Stimulated activated naive CD8-positive, alpha-beta T cell treated with anti-CD3 and anti-CD28 coated beads, Interleukin-15, Interleukin-2, amounts not matched to agents 100 U/mL and 50 U/mL, for 24 hours (primary cell): ENCODE measurements around the gene SYP.

Experiments used
- ATAC-seq: fragments of 150-1000 bp; cut with Tn5 transposase; one replicate; pipeline ENCODE4 v1.10.0; 2021
- DNase-seq: peaks from one replicate; pipeline ENCODE4 v3.0.0; 2021

SYP gene

DNA sequence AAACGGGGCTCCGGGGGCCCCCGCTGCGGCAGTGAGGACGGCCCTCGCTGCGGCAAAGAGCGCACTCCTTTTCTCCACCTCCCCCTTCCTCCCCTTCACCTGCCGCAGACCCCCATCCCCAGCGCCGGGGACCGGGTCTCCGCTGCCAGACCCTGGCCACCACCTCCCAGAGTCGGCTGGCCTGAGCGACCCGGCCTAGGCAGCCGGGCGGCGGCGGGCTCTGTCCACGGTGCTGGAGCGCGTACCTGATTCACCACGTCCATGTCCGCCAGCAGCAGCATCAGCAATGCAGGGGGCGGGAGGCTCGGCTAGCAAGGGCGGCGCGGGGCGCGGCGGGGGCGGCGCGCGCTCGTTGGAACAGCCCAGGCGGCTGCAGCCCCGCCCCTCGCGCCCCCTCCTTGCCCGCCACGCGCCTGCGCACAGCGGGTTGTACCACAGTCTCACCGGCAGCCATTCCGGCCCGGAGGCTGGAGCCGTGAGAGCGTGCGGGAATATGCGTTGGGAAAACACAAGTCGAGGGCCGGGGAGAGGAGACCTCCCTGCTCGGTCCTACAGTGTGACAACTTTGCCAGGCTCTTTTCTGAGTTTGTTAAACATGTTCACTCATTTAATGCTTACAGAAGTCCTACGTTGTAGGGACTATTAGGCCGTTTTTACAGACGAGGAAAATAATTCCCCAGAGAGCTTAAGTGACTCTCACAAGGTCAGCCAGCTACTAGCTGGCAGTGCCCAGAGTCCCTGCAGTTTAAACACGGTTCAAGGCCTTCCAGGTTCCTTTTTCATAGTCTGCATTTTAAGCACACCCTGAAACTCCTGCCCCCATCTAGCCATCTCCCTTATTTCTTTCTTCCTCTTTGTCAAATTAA lies at the start of gene SYP:
Gene SYP (minus strand): TSS at position 288 of the 866 bp plus-strand sequence. CDS start 7 bp downstream, at position 281.
- ATAC-seq (peak; percentile 96), DNase-seq (peak; percentile 88)

DNA sequence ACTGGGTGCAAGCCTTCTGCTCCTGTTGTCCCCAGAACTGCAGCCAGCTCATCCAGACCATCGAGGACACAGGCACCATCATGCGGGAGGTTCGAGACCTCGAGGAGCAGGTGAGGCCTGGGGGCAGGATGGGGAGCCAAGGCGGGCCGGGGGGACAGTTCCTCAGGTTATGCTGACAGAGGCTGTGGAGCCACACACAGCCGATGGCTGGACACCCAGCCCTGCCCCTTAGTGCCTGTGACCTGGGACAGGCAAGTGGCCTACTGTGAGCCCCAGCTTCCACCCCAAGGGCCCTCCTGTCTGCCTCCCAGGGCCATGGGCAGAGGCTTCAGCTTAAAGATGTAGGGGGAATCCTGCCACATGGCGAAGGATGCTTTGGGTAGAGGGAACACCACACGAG lies 49.6 kb upstream of the SYP start:
- ATAC-seq (no peak), DNase-seq (no peak)

DNA sequence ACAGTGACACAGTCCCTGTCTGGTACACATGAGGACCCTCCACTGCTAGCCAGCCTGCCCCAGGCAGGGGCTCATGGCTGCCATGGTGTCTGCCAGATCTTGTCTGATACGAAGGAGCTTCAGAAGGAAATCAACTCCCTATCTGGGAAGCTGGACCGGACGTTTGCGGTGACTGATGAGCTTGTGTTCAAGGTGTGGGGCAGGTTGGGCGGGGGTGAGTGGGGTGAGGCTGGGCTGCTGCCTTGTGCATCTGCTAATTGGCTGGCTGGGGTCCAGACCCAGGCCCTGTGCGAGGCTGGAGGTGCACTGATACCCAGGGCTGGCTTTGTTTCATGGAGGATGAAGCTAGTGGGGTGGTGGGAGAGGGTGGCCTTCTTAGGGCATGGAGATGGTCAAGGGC lies 49.1 kb upstream of the SYP start:
- DNase-seq, result no peak
- ATAC-seq, result no peak

DNA sequence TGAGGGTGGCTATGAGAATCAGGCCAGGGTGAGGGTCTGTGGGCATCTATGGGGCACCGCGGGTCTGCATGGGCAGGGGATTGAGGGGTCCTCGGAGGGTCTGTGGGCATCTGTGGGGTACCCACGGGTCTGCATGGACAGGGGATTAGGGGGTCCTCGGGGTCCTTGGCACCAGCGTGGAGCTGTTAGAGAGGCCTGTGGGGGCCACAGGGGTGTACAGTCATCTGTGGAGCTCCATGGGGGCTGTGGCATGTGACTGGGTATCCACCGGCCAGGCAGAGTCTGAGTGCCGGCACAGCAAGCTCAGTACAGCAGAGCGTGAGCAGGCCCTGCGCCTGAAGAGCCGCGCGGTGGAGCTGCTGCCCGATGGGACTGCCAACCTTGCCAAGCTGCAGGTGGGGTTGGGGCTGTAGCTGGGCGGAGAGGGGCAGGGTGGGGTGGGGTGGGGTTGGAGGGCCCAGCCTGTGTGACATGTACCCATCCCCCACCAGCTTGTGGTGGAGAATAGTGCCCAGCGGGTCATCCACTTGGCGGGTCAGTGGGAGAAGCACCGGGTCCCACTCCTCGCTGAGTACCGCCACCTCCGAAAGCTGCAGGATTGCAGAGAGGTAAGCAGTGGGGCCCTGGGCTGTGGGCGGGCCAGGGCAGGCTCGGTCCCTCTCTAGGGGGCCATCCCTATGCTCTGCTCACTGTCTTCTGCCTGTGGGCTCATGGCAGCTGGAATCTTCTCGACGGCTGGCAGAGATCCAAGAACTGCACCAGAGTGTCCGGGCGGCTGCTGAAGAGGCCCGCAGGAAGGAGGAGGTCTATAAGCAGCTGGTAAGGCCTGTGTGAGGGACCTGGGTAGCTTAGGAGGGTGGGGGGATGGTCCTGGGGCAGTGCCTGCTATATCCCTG lies 48.2 kb upstream of the SYP start:
- ATAC-seq (no peak), DNase-seq (no peak)

DNA sequence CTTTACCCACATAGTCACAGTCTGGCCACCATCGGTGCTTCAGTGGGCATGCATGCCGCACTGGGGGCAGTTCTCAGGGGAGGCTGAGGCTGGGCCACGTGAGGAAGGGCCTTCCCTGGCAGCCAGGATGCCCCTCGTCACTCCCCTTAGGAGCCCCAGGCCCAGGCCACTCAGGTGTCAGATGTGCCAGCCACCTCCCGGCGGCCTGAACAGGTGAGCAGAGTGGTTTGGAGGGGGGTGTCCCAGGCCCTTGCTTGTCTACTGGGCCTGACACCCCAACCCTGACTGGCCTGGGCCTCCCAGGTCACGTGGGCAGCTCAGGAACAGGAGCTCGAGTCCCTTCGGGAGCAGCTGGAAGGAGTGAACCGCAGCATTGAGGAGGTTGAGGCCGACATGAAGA lies 47.4 kb upstream of the SYP start:
- DNase-seq (no peak), ATAC-seq (no peak)

DNA sequence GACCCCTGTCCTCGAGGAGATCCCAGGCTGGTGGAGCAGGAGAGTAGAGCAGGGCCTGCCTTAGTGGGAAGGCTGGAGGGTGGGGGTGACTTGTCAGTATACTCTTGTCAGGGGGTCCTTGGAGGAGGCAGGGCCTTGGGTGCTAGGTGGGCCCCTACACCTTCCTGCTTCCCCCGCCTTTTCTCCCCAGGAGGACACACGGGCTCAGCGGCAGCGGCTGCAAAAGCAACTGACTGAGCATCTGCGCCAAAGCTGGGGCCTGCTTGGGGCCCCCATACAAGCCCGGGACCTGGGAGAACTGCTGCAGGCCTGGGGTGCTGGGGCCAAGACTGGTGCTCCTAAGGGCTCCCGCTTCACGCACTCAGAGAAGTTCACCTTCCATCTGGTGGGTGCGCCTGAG lies 46.5 kb upstream of the SYP start:
- ATAC-seq, result no peak
- no peak for DNase-seq

DNA sequence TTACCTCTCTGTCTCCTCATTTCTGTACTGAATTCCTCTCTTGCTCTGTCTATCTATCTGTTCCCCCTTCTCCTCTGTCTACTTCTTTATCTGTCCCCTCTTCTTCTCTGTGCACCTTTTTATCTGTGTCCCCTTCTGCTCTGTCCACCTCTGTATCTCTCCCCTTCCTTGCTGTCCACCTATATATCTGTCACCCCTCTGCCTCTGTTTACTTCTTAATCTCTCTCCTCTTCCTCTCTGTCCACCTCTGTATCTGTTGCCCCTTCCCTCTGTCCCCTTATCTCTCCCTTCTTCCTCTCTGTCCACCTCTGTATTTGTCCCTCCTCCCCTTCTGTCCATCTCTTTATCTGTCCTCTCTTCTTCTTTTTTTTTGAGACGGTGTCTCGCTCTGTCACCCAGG lies 44.2 kb upstream of the SYP start:
- ATAC-seq (no peak), DNase-seq (no peak)

DNA sequence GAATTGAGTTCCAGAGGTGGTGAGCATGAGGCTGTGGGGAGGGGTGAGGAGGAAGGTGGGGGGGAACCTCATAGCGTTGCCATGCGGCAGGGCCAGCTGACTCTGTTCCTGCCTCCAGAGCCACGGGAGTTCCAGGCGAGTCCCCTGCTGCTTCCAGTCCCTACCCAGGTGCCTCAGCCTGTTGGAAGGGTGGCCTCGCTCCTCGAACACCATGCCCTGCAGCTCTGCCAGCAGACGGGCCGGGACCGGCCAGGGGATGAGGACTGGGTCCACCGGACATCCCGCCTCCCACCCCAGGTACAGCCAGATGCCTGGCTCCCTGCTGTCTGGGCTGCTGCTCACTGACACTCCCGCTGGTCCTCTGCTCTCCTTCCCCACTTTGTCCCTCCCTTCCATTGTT lies 43.2 kb upstream of the SYP start:
- ATAC-seq (no peak), DNase-seq (no peak)

DNA sequence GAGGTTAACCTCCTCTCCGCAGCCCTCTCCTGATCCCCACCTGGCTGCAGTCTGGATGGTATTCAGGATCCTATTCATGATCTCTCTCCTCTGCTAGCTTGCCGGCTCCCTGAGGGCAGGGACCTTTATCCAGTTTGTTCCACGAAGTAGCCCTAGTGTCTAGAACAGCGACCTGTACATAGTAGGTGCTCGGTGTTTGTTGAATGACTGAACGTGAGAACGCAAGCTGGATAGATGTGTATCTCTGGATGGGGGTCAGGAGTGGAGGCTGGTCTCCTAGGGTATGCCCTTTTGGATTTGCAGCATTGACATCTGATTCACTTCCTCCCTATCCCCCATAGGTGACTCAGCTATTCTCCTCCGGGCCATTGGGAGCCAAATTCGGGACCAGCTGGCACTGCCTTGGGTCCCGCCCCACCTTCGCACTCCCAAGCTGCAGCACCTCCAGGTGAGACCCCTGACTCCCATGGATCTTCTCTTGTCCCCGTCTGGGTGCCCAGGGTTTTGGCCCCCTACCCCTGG lies 42.6 kb upstream of the SYP start:
- no peak for ATAC-seq

DNA sequence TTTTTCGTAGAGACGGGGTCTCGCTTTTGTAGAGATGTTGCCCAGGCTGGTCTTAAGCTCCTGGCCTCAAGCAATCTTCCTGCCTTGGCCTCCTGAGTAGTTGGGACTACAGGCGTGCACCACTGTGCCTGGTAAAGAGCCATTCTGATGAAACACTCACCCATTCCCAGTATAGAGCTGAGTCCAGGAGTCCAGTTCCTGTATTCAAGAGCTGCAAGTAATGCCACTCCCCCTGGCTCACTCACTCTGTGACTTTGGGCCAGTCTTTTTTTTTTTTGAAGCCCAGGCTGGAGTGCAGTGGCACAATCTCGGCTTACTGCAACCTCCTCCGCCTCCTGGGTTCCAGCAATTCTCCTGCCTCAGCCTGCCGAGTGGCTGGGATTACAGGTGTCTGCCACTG lies 38.7 kb upstream of the SYP start:
- no peak for DNase-seq
- ATAC-seq, result no peak

More for the DNA sequence above, 42.6 kb upstream of the SYP start:
- no peak for DNase-seq

DNA sequence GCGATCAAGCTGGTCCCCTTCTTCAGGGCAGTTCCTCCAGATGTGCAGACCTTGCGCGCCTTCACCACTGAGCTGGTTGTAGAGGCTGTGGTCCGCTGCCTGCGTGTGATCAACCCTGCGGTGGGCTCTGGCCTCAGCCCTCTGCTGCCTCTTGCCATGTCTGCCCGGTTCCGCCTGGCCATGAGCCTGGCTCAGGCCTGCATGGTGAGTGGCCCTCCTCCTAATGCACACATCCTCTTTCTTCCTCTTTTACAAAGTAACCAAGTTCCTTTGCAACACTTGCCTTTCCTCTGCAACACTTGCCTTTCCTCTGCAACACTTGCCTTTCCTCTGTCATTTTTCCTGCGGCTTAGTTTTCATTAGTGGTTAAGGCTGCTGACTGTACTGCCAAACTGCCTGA lies 37.1 kb upstream of the SYP start:
- ATAC-seq, result no peak

DNA sequence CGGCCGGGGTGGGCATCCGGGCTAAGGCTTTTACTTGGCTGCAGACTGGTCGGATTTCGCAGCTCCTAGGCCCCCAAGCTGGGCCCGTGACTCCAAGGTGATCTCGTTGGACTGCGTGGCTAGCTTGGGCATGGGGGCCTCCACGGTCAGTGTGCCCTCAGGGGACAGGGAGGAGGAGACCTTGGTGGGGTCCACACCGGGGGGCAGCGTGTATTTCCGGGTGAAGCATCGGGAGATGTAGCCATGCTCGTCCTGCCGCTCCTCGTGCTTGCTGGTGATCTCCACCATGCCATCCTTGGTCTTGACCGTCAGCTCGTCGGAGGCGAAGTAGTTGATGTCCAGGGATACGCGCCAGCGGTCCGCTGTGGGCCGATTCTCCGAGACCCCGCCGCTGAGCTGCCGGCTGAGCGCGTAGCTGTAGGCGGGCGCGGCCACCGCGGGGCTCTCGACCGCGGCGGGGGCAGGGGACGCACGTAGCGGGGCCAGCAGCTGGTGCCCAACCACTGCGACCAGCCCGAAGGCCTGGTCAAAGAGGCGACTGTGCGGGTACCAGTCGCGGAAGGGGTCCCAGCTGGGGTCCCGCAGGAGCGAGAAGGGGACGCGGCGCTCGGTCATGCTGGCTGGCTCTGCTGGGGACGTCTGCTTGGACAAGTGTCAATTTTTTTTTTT lies 34.0 kb upstream of the SYP start:
- ATAC-seq (no peak), DNase-seq (no peak)

More for the DNA sequence above, 37.1 kb upstream of the SYP start:
- DNase-seq, result no peak

DNA sequence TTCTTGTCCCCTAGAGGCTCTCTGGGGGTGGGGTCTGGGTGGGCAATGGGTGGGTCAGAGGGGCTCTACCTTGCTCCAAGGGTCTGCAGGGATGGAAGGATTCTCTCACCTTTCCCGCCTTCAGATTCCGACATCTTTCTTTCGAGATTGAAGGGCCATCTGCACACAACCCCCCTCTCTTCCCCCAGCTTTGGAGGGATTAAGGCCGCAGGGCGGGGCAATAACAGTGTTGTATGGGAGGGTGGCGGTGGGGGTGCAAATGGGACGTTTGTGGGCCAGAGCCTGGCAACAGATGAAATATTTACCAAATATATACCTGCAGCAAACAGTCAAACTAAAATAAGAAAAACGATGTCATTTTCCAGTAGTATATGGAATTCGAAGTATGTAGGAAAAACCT lies 33.2 kb upstream of the SYP start, which contains the start of gene CACNA1F:
Gene CACNA1F (minus strand): TSS at position 165 of the 400 bp plus-strand sequence. CDS start 31 bp downstream, at position 134.
- no peak for ATAC-seq
- no peak for DNase-seq

DNA sequence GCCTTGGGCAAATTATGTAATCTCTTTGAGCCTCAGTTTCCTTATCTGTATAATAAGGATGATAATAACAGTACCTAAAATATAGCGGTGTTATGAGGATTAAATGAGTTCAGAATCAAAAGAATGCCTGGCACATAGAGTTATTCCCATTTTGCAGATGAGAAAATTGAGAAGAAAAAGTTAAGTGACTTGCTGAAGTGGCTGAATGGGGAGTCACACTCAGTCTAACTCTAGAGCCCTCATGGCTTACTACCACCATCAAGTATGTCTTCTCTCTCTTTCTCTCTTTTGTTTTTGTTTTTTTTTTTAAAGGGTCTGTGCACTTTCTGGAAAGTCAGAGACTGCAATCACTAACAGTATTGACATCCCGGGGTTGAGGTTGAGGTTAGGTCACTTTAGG lies 32.5 kb upstream of the SYP start:
- no peak for ATAC-seq
- no peak for DNase-seq

DNA sequence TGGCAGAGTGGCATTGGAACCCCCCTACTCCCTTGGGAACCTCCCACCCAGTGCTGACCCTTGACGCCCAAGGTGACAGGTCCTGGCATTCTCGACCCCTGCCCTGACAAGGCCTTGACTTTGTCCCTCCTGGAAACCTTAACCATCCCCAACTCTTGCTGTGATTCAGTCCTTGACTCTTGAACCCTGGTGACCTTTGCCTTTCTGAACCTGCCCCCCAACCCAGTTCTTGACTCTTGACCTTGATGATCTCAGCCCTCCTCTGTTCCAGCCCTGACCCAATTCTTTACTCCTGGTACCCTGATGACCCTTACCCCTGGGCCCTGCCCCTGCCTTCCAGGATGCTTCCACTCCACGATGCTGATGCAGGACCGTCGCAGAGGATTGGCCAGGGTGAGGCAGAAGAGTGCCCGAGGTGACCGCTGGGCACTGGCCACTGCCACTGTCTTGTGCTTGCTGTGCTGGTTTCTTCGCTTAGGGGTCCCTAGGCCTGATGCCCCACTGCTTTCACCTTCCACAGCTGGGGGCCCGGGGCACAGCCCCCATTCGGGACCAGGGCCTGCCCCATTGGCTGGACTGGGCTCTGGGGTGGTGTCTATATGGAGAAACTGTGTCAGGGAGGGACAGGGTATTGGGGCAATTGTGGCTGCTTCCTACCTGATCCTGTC lies 31.5 kb upstream of the SYP start:
- ATAC-seq (no peak), DNase-seq (no peak)

DNA sequence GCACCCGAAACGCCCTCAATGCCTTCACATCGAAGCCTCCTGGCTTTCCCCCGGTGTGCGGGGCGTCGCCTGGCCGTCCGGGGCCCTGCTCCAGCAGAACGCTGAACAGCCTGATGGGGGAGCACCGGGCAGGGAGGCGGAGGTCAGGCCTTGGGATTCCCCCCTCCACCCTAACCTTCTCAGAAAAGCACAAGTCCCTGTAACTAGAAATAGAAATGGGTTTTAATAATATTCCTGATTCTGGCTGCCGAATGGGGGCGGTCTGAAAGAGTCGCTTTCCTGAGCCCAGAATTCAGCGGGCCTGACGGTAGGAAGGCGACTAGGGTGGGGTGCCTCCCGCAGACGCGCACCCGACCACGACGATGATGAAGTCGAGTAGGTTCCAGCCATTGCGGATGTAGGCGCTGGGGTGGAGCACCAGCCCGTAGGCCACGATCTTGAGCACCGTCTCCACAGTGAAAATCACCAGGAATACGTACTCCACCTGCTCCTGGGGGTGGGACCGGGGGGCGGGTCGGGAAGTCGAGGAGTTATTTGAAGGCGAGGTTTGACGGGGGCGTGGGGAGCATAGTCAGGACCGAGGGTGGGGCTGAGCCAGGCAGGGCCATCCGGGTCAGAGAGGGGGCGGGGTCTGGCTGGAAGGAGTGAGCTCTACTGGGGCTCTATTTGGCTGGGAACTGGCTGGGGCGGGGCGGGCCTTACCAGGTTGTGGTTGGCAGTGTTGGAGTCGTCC lies 30.7 kb upstream of the SYP start:
- ATAC-seq (peak; percentile 82), DNase-seq (peak; percentile 78)

DNA sequence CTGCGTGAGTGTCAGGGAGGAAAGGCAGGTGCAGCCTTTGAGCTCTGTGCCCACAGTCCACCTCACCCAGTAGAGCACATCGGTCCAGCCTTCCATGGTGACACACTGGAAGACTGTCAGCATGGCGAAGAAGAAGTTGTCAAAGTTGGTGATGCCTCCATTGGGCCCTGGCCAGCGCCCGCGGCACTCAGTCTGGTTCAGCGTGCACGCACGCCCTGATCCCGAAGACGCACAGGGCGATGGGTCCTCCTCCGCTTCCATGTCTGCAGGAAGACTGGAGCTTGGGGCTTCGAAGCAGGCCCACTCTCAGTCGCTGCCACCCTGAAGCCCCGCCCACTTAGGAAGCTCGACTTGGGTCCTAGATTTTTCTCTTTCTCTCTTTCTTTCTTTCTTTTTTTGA lies 28.2 kb upstream of the SYP start:
- DNase-seq (no peak), ATAC-seq (no peak)

DNA sequence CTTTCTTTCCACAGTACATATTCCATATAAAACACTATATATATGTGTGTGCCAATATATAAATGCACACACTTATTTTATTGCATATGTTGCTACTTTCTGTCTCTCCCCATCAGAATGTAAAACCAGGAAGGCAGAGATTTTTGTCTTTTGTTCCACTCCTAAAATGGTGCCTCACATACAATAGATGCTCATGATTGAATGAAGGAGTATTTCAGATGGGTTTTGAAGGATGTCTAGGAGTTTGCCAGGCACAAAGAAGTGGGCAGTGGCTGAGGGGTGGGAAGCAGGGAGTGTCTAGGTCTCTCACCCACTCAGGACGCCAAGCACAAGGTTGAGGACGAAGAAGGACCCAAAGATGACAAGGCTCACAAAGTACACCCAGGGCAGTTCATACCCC lies 27.7 kb upstream of the SYP start:
- DNase-seq (no peak), ATAC-seq (no peak)

DNA sequence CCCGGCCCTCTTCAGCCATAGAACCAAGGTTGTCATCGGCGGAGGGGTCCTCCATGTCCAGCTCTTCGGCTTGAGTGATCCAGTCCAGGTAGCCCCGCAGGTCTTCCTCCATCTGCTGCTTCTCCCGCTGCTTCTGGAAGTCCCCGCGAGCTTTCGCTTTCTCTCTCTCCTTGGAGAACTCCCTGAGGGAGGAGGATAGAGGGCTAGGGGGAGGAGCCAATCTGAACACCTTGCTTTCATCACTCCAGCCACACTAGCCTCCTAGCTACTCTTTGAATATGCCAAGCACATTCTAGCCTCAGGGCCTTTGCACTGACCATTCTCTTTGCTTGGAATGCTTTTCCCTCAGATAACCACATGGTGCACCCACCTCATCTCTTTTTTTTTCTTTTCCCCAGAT lies 27.0 kb upstream of the SYP start:
- ATAC-seq (no peak), DNase-seq (no peak)

DNA sequence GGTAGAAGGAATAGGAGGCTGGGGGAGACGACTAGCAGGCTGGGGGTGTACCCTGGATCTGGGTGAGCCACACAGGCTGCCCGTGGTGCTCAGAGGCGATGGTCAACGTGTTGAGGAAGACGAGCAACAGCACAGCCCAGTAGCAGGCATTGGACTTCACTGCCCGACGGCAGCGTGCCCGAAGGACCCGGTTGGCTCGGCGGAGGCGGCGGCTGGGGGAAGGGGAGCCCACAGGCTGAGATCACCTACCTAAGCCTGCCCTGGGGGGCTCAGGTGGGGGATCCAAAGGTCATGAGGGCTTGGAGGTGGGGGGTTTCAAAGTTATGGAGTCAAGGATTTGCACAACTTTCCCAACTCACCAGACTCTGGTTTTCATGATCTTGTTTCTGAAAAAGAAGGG lies 25.9 kb upstream of the SYP start:
- ATAC-seq (no peak), DNase-seq (no peak)

DNA sequence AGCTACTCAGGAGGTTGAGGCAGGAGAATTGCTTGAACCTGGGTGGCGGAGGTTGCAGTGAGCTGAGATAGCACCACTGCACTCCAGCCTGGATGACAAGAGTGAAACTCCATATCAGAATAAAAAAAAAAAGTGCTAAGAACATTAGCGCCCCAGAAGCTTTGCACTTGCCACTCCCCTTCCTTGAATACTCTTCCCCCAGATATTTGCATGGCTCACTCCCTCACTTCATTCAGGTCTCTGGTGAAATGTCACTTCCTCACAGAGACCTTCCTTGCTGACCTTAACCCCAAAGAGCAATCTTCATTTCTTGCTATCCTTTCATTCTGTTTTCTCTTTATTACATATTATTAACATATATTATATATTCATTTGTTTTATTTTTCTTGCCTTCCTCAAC lies 21.9 kb upstream of the SYP start:
- no peak for DNase-seq
- no peak for ATAC-seq
